B cell (primary cell): ENCODE results near the gene AMPD2.

Source experiments
- CTCF ChIP-seq: fragments of 200-600 bp; IDR thresholded peaks from one replicate; pipeline ENCODE4 v1.8.0; 2022; ENCODE audit warnings: antibody characterized with exemption, mild to moderate bottlenecking
- EZH2 ChIP-seq: IDR thresholded peaks from 2 replicates; pipeline ENCODE4 v1.6.1; 2012; ENCODE audit warnings: borderline replicate concordance, low read depth, mild to moderate bottlenecking, moderate library complexity, low read length; ENCODE audit not compliant: insufficient read depth, poor library complexity, severe bottlenecking

DNA sequence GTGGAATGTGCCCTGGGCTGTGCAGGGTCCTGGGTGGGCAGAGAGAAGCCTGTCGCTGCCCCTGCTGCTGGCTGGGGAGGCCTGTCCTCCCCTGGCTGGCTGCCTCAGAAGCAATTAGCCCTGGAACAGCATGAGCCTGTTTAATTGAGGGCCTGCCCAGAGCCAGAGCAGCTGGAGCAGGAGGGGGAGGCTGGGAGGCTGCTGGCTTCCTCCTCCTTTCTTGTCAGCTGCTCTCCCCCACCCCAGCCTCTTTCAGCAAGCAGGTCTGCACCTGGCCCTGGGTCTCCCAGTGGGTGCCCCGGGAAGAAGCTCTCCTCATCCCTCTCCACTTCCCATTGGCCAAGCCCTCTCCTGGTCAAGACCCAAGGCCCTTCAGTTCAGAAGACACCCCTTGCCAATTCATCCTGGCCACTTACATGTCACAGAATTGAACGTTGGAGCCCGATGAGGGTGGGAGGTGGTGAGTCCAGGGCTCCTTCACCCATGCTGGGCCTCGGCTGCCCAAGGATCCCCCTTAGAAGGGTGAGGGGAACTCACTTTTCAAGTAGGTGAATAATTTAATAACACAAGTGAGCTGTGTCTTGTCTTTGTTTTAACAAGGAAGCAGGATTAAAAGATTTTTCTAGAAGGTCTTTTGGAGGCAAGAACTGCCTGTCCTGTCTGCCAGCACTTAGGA, 13.2 kb downstream of the AMPD2 start:
- TF ChIP-seq CTCF (no peak), EZH2 (no peak)
